Choroid plexus epithelial cell (primary cell): ENCODE data around the gene ARFGAP2.

ENCODE experiments used
- DNase-seq: peaks from one replicate; pipeline ENCODE4 v3.0.0-alpha.2; 2010; ENCODE audit warnings: low read depth
- H3K4me3 ChIP-seq: 2 replicates; pipeline ENCODE4 v1.5.1; 2011; ENCODE audit warnings: low read depth, mild to moderate bottlenecking, control low read depth, low read length, moderate library complexity
- TF ChIP-seq, protein P1 (sequence below): conservative IDR thresholded peaks from 2 replicates; pipeline ENCODE4 v1.5.1; 2011; ENCODE audit warnings: low read depth, mild to moderate bottlenecking, control low read depth, inconsistent platforms, low read length, moderate library complexity

ARFGAP2 gene

DNA sequence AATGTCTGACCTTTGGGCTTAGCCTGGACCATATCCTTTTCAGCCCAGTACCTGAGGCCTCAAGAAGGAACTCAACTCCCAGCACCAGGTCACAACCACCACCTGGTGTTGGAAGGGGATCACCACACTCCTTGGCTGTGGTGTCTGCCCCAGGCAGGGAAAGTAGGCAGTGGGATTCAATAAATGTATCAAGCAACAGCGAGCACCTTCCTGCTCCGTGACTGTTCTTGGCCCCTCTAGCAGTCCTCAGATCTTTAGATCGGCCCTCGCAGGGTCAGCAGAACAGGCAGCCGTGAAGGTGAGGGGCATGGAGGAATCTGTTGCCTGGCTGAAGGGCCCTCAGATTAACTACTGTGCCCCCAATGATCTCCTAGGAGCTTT lies 15.9 kb downstream of the ARFGAP2 start:
- TF ChIP-seq, protein P1, sequence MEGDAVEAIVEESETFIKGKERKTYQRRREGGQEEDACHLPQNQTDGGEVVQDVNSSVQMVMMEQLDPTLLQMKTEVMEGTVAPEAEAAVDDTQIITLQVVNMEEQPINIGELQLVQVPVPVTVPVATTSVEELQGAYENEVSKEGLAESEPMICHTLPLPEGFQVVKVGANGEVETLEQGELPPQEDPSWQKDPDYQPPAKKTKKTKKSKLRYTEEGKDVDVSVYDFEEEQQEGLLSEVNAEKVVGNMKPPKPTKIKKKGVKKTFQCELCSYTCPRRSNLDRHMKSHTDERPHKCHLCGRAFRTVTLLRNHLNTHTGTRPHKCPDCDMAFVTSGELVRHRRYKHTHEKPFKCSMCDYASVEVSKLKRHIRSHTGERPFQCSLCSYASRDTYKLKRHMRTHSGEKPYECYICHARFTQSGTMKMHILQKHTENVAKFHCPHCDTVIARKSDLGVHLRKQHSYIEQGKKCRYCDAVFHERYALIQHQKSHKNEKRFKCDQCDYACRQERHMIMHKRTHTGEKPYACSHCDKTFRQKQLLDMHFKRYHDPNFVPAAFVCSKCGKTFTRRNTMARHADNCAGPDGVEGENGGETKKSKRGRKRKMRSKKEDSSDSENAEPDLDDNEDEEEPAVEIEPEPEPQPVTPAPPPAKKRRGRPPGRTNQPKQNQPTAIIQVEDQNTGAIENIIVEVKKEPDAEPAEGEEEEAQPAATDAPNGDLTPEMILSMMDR = no peak

DNA sequence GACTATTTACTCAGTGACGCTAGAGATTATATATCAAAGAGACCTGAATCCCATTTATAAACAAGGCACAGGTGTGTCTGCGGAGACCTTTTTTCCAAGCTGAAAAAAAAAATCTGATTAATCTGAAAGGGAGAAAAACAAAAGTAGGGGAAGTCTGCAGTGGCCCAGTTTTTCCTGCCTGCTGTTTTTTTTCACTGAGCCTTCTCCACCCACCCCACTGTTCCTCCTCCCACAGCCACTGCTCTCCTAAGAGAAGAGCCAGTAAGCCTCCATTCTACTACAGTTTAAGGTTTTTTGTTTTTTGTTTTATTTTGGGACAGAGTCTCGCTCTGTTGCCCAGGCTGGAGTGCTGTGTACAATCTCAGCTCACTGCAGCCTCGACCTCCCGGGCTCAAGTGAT lies 18.4 kb downstream of the ARFGAP2 start:
- TF ChIP-seq, protein P1 = no peak
- no peak for DNase-seq
- H3K4me3 ChIP-seq = no peak overlapping the region

More for the DNA sequence above, 15.9 kb downstream of the ARFGAP2 start:
- no peak overlapping the region for H3K4me3 ChIP-seq
- no peak for DNase-seq

- TF ChIP-seq, protein P1 = no peak
- no peak for DNase-seq
These were observed 18.9 kb downstream of the ARFGAP2 start for GRCh38 chr11:47157805-47158204.

DNA sequence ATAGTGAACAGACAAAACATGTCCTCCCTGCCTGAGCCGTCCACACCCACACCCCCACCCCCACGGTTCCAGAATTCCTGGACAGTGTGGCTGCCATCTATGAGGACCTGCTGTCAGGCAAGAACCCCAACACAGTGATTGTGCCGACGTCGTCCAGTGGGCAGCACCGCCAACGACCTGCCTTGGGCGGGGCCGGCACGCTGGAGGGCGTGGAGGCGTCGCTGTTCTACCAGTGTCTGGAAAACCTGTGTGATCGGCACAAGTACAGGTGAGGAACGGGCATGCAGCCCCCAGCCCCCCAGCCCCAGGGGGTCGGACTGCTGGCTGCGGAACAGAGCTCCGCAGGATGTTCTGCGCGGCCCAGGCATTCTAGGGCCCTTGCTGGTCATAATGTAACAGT lies 19.7 kb downstream of the ARFGAP2 start:
- no peak overlapping the region for H3K4me3 ChIP-seq
- TF ChIP-seq, protein P1 = no peak

More at GRCh38 chr11:47157805-47158204, 18.9 kb downstream of the ARFGAP2 start:
- H3K4me3 ChIP-seq = no peak overlapping the region

DNA sequence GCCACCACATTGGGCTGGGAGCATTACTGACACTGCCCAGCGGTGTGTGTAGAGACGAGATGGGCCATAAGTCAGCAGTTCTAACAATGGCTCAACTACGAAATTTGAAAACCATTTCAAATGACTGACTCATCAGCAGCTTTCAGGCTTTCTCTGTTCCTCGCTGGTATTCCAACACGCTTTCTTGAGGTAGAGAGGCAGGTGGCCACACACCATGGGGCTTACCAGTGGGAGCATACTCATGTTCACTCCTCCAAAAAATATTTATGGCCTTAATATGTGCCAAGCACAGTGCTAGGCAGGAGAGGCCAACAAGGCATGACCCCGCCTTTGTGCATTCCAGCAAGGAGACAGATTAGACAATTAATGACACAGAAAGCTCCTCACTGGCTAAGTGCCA lies 20.3 kb downstream of the ARFGAP2 start:
- no peak for DNase-seq
- TF ChIP-seq, protein P1 = no peak
- no peak overlapping the region for H3K4me3 ChIP-seq

More for the DNA sequence above, 19.7 kb downstream of the ARFGAP2 start:
- DNase-seq = no peak

GRCh38 chr11:47155879-47156278 lies 20.8 kb downstream of the ARFGAP2 start:
- no peak overlapping the region for H3K4me3 ChIP-seq
- DNase-seq = no peak
- TF ChIP-seq, protein P1 = no peak
